Mesothelial cell of epicardium (in vitro differentiated cells): ENCODE measurements around the gene CENPT. TPM values are rescaled to one million over a fixed set of nuclear protein-coding genes. Genes with fewer than 3 reads are reported as not detected.
A peak's percentile ranks its signal among the peaks of the same experiment; 100 is the strongest.

ENCODE experiments used
- DNase-seq, 2 experiments: peaks; one replicate each; pipeline ENCODE4 v3.0.0; 2021; ENCODE audit warnings: low spot score in 2 of 2; ENCODE audit not compliant: unreplicated experiment in 2 of 2
- H3K27ac Mint-ChIP-seq: 2 replicates; pipeline ENCODE4 v1.8.0; 2021; ENCODE audit warnings: mixed read lengths
- H3K27me3 Mint-ChIP-seq: 2 replicates; pipeline ENCODE4 v1.8.0; 2021; ENCODE audit warnings: low read depth, mixed read lengths
- H3K36me3 Mint-ChIP-seq: 2 replicates; pipeline ENCODE4 v1.8.0; 2021; ENCODE audit warnings: mixed read lengths
- H3K4me1 Mint-ChIP-seq: 2 replicates; pipeline ENCODE4 v1.8.0; 2021; ENCODE audit warnings: mixed read lengths
- H3K4me3 Mint-ChIP-seq: 2 replicates; pipeline ENCODE4 v1.8.0; 2021; ENCODE audit warnings: mild to moderate bottlenecking, moderate library complexity, mixed read lengths
- H3K9me3 Mint-ChIP-seq: 2 replicates; pipeline ENCODE4 v1.8.0; 2021; ENCODE audit warnings: mixed read lengths
- total RNA-seq: library from RNA; stranded (reverse); gene quantifications from 3 replicates; pipeline ENCODE4 v1.2.1, GENCODE V29; 2021
- TF ChIP-seq, protein P1 (sequence below): fragments of 200-600 bp; sonication (generic); IDR thresholded peaks from one replicate; pipeline ENCODE4 v1.5.0; 2021; ENCODE audit warnings: antibody characterized with exemption; ENCODE audit not compliant: unreplicated experiment

Gene CENPT
- total RNA-seq, 1 donor from 2014 or later = 73.8 TPM

DNA sequence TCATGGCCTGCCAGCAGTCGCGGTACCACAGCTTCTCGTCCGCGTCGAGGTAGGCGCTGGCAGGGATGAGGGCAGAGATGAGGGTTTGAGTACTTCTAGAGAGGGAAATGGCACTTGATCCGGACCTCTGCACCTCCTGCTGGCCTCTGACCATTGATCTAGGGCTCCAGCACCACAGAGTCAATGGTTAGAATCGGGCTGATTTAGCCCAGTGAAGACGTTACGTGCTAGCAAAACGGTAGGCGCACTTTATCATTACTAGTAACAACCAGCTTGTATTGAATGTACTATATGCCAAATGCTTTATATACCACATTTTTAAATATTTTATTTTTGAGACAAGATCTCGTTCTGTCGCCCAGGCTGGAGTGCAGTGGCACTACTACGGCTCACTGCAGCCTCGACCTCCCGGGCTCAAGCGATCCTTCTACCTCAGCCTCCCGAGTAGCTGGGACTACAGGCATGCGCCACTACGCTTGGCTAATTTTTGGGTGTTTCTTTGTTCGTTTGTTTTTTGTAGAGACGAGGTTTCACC, 40.3 kb downstream of the CENPT start:
- TF ChIP-seq, protein P1, sequence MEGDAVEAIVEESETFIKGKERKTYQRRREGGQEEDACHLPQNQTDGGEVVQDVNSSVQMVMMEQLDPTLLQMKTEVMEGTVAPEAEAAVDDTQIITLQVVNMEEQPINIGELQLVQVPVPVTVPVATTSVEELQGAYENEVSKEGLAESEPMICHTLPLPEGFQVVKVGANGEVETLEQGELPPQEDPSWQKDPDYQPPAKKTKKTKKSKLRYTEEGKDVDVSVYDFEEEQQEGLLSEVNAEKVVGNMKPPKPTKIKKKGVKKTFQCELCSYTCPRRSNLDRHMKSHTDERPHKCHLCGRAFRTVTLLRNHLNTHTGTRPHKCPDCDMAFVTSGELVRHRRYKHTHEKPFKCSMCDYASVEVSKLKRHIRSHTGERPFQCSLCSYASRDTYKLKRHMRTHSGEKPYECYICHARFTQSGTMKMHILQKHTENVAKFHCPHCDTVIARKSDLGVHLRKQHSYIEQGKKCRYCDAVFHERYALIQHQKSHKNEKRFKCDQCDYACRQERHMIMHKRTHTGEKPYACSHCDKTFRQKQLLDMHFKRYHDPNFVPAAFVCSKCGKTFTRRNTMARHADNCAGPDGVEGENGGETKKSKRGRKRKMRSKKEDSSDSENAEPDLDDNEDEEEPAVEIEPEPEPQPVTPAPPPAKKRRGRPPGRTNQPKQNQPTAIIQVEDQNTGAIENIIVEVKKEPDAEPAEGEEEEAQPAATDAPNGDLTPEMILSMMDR = no peak
- no peak for DNase-seq
- Mint-ChIP-seq H3K4me3 (peak overlapping the region; percentile 98), H3K9me3 (no peaks in the 10 kb centered on the region), H3K4me1 (peaks cover 18% of the 10 kb centered on the region), H3K36me3 (peaks cover 6% of the 10 kb centered on the region), H3K27me3 (no peaks in the 10 kb centered on the region), H3K27ac (peak overlapping the region; percentile 95)

DNA sequence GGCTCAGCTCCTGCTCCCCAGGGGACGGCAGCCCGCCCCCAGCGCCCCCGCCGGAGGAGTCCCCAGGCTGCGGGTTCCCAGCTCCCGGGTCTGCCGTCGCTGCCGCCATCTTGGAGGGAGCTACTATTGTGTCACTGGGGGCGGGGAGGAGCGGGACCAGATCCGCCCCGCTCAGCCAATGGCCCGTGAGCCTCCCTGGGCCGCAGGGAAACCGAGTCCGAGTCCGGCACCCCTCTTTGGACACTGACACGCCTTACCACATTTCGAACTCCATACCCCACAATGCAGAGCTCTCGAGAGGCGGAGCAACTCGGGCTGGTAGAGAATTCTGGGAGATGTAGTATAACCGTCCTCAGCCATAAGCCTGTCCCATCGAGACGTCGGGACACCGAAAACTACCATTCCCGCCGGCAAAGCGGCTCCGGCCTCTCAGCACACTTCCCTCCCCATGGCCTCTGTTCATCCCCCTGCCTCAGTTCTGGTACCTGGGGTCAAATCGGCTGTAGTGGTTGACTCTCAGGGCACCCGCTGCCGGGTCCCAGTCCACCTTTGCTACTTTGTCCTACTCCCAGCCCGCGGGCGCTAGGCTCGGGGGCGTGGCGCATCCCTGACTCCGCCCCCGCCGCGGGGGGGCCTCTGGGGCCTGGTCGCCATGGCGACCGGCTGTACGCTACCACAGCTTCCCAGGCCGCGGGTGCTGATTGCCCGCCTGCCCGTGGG, 40.9 kb downstream of the CENPT start, which contains the start of the genes RANBP10 and TSNAXIP1:
Gene RANBP10 (minus strand): TSS at position 133 of the 720 bp plus-strand sequence. CDS start 24 bp downstream, at position 109.
Gene TSNAXIP1 (plus strand): TSS at position 462 of the 720 bp plus-strand sequence. CDS start 261 bp downstream, outside the sequence.
- DNase-seq = peak; percentile 91 to 93
- no peaks in the 10 kb centered on the region for H3K9me3 Mint-ChIP-seq
- H3K36me3 Mint-ChIP-seq = peaks cover 6% of the 10 kb centered on the region
- TF ChIP-seq, protein P1 = no peak
- peaks cover 18% of the 10 kb centered on the region for H3K4me1 Mint-ChIP-seq
- no peaks in the 10 kb centered on the region for H3K27me3 Mint-ChIP-seq
- H3K27ac Mint-ChIP-seq = peak within 1 kb of the TSS; percentile 95
- peak within 1 kb of the TSS; percentile 98 for H3K4me3 Mint-ChIP-seq

DNA sequence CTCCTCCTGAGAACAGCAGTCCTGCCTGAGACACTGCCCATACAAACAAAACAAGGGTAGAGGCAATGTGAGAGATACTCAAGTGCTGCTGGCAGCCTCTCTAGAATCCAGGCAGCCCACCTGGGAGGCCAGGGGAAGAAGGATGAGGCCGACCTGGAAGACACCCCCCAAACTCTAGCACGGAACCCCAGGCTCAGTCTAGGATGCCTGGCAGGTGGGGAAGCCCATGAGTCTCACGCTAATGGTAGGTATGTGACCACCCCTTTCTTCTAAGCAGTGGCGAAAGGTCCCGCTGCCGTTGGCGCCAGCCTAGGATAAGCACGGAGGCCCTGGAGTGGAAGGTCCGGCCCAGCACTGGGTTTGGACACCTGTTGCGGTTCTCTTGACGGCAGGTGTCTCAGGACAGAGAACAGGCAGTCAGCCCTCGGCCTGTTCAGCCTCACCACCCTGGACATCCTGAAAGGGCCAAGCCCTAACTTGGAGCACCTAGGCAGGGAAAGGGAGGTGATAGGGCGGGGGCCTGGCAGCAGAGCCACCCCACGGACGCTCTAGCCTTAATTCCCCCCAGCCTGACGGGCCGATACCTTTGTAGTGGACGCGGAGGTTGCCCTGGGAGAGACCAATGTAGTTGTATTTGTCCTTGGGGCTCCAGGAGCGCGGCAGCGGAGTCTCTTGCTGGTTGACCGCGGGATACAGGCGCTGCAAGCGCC, 41.6 kb downstream of the CENPT start:
- Mint-ChIP-seq H3K27me3 (no peaks in the 10 kb centered on the region), H3K9me3 (no peaks in the 10 kb centered on the region), H3K4me3 (peak overlapping the region; percentile 98), H3K4me1 (peaks cover 18% of the 10 kb centered on the region), H3K27ac (peak overlapping the region; percentile 91), H3K36me3 (peaks cover 6% of the 10 kb centered on the region)
- TF ChIP-seq, protein P1 = no peak
- no peak for DNase-seq

DNA sequence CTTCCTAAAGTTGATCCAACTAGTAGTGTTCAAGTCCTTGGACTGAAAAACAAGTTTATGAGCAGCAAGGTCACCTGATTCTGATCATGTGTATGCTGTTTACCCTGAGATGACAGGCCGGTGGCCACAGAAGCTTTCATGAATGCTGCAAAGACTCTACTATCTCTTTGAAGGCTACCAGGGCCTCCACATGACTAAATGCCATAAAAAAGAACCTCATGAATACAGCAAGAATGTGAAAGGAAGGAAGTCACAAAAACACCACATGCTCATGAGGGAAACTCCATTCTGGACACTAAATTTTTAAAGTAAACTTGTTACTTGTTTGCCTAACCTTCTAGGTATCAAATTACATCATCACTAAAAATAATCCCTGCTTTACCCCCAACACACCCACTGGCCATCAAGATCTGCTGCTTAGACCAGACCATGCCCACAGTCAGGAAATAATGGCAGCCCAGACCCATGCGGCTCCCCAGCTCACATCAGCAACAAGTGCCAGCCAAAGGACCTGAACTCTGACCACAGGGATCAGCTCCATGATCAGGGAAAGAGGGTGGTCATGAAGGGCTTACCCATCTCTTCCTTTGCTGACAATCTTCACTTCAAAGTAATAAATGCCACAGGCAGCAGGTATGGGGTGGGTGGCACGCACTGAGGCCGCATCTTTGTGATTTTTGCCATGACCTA, 42.5 kb downstream of the CENPT start:
- no peaks in the 10 kb centered on the region for H3K27me3 Mint-ChIP-seq
- H3K36me3 Mint-ChIP-seq = peaks cover 6% of the 10 kb centered on the region
- peak overlapping the region; percentile 91 for H3K27ac Mint-ChIP-seq

DNA sequence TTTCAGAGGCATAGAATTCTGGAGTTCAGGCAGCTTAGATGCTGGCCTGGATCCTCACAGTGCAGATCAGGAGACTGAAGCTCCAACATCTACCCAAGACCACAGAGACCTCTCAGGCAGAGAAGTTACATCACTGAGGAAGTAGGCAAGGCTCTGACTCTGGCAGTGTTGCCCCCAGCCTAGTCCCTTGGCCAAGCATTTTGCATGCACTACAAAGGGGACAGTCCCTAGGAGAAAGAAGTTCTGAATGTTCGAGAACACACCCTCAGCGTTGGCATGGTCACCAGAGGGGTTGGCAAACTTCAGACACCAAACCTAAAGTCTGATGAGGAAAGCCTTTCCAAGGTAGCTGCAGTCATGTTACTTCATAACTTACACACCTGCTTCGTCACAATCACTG, 43.6 kb downstream of the CENPT start:
- H3K27ac Mint-ChIP-seq = no peak overlapping the region
- DNase-seq = no peak
- peak overlapping the region; percentile 34 for H3K4me3 Mint-ChIP-seq
- no peaks in the 10 kb centered on the region for H3K27me3 Mint-ChIP-seq
- H3K9me3 Mint-ChIP-seq = no peaks in the 10 kb centered on the region
- TF ChIP-seq, protein P1 = no peak
- peaks cover 18% of the 10 kb centered on the region for H3K4me1 Mint-ChIP-seq
- peaks cover 10% of the 10 kb centered on the region for H3K36me3 Mint-ChIP-seq

More for the DNA sequence above, 42.5 kb downstream of the CENPT start:
- Mint-ChIP-seq H3K9me3 (no peaks in the 10 kb centered on the region), H3K4me1 (peaks cover 18% of the 10 kb centered on the region), H3K4me3 (peak overlapping the region; percentile 98)
- no peak for DNase-seq
- TF ChIP-seq, protein P1 = no peak
